NCI-H748 treated with DMSO at 0.1 percent for 48 hours (cell line): ENCODE data around the gene PIK3CG.
"Not testable (repeated sequence)": the region's sequence is repeated elsewhere in the genome, so short reads cannot be mapped to it uniquely, and the experiment has no call there.

Experiments
- DNase-seq: peaks from one replicate; lab custom pipeline; 2025; lab: John Stamatoyannopoulos, UW

The PIK3CG gene

GRCh38 chr7:106887421-106887820, 22.3 kb downstream of the PIK3CG start:
- DNase-seq, result no peak

GRCh38 chr7:106888204-106888603, 23.1 kb downstream of the PIK3CG start:
- no peak for DNase-seq

GRCh38 chr7:106890952-106891351, 25.9 kb downstream of the PIK3CG start:
- DNase-seq, result no peak

- DNase-seq, result no peak
These were observed 26.7 kb downstream of the PIK3CG start for GRCh38 chr7:106891548-106892410.

GRCh38 chr7:106893591-106893990, 28.5 kb downstream of the PIK3CG start:
- no peak for DNase-seq

GRCh38 chr7:106895246-106895864, 30.3 kb downstream of the PIK3CG start:
- DNase-seq, result no peak

GRCh38 chr7:106896231-106896630, 31.1 kb downstream of the PIK3CG start:
- no peak for DNase-seq

- DNase-seq, result not testable (repeated sequence)
These were observed 32.5 kb downstream of the PIK3CG start for GRCh38 chr7:106897553-106897952.

- DNase-seq, result not testable (repeated sequence)
These were observed 33.9 kb downstream of the PIK3CG start for GRCh38 chr7:106898967-106899366.

GRCh38 chr7:106901828-106902441, 36.9 kb downstream of the PIK3CG start:
- no peak for DNase-seq

- DNase-seq, result no peak
These were observed 40.7 kb downstream of the PIK3CG start for GRCh38 chr7:106905734-106906133.

GRCh38 chr7:106911959-106912358, 46.9 kb downstream of the PIK3CG start:
- no peak for DNase-seq

- DNase-seq, result no peak
These were observed 49.0 kb downstream of the PIK3CG start for GRCh38 chr7:106914018-106914607.

GRCh38 chr7:106915407-106915806, 50.3 kb downstream of the PIK3CG start:
- DNase-seq, result no peak

- no peak for DNase-seq
These were observed 50.8 kb downstream of the PIK3CG start for GRCh38 chr7:106915873-106916272.

GRCh38 chr7:106916679-106917078, 51.6 kb downstream of the PIK3CG start:
- no peak for DNase-seq

GRCh38 chr7:106918991-106919390, 53.9 kb downstream of the PIK3CG start:
- no peak for DNase-seq

- not testable (repeated sequence) for DNase-seq
These were observed 59.4 kb downstream of the PIK3CG start for GRCh38 chr7:106924468-106924867.

GRCh38 chr7:106926892-106927291, 61.8 kb downstream of the PIK3CG start:
- no peak for DNase-seq

GRCh38 chr7:106927536-106927935, 62.5 kb downstream of the PIK3CG start:
- no peak for DNase-seq

GRCh38 chr7:106929616-106930015, 64.5 kb downstream of the PIK3CG start:
- DNase-seq, result not testable (repeated sequence)

- no peak for DNase-seq
These were observed 71.2 kb downstream of the PIK3CG start for GRCh38 chr7:106936236-106936635.

GRCh38 chr7:106938122-106938521, 73.0 kb downstream of the PIK3CG start:
- not testable (repeated sequence) for DNase-seq
